Suppressor macrophage treated with lipopolysaccharide for 1 hour (primary cell): ENCODE measurements around the gene CASP8AP2.
"Not testable (repeated sequence)": the region's sequence is repeated elsewhere in the genome, so short reads cannot be mapped to it uniquely, and the experiment has no call there.

Experiments
- DNase-seq, 3 donors: peaks; one replicate each; pipeline ENCODE4 v3.0.0-alpha.2; 2020 to 2022

The CASP8AP2 gene

DNA sequence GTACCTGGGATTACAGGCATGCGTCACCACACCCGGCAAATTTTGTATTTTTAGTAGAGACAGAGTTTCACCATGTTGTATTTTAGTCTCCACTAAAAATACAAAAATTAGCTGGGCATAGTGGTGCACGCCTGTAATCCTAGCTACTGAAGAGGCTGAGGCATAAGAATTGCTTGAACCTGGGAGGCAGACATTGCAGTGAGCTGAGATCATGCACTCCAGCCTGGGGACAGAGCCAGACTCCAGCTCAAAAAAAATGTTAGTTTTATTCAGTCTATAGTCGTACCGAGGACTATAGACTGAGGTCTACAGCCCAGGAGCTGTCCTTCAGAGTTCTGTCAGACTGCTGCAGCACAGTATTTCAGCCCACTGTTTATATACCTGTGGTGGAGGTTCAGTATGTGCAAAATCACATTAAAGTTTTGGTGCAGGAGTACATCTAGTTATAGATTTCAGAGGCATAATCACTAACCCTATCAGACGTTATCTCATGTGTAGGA, 3.6 kb upstream of the CASP8AP2 start:
- no peak for DNase-seq

- DNase-seq: not testable (repeated sequence)
Measured at GRCh38 chr6:89828475-89828987, 1.1 kb upstream of the CASP8AP2 start.

GRCh38 chr6:89828988-89829471, 650 bp upstream of the CASP8AP2 start:
- peak; percentile 28 to 31 (median 30) for DNase-seq

GRCh38 chr6:89830170-89830809, 610 bp downstream of the CASP8AP2 start:
- DNase-seq: no peak

DNA sequence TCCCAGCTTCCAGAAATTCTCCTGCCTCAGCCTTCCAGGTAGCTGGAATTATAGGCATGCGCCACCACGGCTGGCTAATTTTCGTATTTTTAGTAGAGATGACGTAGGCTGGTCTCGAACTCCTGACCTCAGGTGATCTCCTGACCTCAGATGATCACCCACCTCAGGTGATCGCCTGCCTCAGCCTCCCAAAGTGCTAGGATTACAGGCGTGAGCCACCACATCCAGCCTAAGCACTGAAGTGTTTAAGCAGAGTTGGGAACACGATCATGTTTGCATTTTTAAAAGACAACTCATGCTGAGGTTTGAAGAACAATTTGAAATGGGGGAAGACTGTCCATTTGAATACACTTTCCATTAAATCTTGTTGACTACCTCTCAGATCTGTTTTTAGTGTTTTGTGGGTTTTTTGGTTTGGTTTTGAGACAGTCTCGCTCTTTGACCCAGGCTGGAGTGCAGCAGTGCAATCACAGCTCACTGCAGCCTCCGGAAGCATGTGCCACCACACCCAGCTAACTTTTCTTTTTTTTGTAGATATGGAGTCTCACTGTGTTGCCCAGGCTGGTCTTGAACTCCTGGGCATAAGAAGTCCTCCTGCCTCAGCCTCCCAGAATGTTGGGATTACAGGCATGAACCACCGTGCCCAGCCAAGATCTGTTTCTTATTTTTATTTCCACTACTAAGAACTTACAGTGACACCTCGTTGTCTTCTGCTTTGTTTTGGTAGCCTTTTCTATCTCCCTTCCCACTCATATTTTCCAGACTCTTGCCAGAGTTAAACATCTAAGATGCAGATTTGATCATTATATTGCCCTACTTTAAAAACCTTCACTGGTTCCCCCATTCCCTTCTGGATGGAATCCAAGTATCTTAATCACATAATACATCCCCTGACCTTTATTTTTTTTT, 5.5 kb downstream of the CASP8AP2 start:
- no peak for DNase-seq

DNA sequence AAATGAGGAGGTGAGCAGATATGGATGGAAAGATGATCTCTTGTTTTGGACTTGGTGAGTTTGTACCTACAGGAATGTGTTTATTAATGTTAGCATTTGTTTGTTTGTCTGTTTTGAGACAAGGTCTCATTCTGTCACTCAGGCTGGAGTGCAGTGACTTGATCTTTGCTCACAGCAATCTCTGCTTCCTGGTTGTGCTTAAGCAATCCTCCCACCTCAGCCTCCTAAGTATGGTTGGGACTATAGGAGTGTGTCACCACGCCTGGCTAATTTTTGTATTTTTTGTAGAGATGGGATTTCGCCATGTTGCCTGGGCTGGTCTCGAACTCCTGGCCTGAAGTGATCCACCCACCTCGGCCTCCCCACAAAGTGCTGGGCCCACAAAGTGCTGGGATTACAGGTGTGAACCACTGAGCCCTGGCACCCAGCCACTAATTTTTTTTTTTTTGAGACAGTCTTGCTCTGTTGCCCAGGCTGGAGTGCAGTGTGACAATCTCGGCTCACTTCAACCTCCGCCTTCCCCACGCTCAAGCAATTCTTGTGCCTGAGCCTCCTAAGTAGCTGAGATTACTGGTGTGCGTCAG, 7.1 kb downstream of the CASP8AP2 start:
- DNase-seq: peak; percentile 33 to 52 (median 38)

GRCh38 chr6:89840538-89840937, 10.9 kb downstream of the CASP8AP2 start:
- DNase-seq: peak in 2 of 3 donors; percentile 25 to 28

DNA sequence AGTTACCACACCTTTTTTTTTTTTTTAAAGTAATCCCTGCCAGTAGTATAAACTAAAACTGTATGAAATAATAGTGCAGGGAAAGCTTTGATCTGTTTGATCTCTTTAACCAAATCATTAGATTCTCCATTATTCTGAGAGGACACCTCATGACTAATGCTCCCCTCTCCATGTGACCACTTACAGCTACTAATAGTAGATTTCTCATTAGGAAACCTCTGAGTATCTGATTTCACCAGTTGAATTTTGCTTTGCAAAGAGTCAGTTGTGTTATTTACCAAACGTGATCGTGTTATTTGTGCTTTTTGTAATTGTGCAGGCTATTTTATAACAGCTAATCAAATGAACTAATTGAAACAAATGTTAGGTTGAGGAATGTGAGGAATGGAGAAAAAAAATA, 12.5 kb downstream of the CASP8AP2 start:
- DNase-seq: no peak

- DNase-seq: no peak
Measured at GRCh38 chr6:89843070-89843469, 13.4 kb downstream of the CASP8AP2 start.

GRCh38 chr6:89847513-89847912, 17.8 kb downstream of the CASP8AP2 start:
- DNase-seq: not testable (repeated sequence)

- no peak for DNase-seq
Measured at GRCh38 chr6:89853068-89853467, 23.4 kb downstream of the CASP8AP2 start.

DNA sequence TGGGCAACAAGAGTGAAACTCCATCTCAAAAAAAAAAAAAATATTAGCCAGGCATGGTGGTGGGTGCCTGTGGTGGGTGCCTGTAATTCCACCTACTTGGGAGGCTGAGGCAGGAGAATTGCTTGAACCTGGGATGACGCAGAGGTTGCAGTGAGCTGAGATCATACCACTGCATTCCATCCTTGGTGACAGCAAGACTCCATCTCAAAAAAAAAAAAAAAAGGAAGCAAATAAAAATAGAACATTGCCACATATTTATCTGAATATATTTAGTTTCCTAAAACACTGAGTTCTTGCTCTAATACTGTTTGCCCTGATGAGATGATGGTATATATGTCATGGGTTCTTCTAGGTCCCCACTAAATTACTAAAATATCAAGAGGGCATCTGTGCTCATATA, 28.4 kb downstream of the CASP8AP2 start:
- peak; percentile 37 to 39 (median 38) for DNase-seq

DNA sequence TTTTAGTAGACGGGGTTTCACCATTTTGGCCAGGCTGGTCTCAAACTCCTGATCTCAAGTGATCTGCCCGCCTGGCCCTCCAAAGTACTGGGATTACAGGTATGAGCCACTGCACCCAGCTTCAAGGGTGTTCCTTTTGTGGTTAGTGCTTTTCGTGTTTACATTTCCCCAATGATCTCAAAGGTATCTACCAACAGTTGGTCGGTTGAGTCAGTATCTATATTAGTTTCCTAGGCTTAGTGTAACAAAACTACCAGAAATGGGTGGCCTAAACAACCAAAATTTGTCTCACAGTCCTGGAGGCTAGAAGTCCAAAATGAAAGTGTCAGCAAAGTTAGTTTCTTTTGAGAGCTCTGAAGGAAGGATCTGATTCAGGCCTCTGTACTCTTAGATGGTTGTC, 30.1 kb downstream of the CASP8AP2 start:
- peak in 1 of 3 donors; percentile 0 for DNase-seq

DNA sequence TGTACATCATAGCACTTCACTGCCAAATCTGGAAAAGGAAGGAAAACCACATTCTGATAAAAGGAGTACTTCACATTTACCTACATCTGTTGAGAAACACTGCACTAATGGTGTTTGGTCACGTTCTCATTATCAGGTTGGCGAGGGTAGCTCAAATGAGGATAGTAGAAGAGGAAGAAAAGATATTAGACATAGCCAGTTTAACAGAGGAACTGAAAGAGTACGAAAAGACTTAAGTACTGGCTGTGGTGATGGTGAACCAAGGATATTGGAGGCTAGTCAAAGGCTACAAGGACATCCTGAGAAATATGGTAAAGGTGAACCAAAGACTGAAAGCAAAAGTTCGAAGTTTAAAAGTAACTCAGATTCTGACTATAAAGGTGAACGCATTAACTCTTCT, 32.6 kb downstream of the CASP8AP2 start:
- no peak for DNase-seq

- DNase-seq: no peak
Measured at GRCh38 chr6:89862698-89863097, 33.0 kb downstream of the CASP8AP2 start.

DNA sequence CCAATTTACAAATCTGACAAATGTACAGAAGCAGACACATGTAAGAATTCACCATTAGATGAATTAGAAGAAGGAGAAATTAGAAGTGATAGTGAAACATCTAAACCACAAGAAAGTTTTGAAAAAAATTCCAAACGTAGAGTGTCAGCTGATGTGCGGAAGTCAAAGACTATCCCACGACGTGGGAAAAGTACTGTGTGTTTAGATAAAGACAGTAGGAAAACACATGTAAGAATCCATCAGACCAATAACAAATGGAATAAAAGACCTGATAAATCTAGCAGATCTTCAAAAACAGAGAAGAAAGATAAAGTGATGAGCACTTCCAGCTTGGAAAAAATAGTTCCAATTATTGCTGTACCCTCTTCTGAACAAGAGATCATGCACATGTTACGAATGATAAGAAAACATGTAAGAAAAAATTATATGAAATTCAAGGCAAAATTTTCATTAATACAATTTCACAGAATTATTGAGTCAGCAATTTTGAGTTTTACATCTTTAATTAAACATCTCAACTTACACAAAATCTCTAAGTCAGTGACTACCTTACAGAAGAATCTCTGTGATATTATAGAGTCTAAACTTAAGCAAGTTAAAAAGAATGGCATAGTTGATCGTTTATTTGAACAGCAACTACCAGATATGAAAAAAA, 36.5 kb downstream of the CASP8AP2 start:
- DNase-seq: no peak

DNA sequence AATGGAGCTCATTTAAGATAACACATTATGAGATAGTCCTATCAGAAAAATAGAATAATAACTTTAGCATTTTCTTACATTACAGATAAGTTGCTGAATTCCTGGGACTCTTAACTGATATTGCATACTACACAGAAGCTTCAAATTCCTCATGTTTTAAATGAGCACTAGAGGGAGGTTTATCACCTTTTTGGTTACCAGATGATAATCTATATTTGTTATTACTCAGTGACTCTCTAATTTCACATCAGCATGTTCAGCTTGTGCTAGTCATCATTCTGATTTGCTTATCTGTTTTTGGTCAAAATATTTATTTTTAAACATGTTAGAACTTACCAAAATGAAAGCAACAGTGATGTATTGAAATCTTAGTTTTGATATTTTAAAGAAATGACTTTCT, 44.0 kb downstream of the CASP8AP2 start:
- DNase-seq: no peak

DNA sequence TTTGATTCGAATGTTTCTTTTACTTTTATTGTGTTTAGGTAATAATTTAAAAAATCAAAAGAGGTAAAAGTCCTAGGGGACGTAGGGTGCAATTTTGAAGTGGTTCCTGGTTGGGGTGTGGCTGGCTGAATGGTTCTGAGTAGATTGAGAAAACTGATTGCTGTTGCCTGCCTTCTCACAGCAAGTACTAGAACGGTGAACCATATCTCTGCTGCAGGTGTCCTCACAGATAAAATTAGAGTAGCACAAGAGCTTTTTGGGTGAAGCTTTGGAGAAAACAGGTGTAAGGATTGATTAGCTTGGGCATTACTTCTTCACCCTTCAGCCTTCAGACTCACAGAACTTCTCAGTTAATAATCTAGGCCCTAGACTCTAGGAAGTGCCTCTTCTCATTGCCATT, 44.8 kb downstream of the CASP8AP2 start:
- DNase-seq: no peak

DNA sequence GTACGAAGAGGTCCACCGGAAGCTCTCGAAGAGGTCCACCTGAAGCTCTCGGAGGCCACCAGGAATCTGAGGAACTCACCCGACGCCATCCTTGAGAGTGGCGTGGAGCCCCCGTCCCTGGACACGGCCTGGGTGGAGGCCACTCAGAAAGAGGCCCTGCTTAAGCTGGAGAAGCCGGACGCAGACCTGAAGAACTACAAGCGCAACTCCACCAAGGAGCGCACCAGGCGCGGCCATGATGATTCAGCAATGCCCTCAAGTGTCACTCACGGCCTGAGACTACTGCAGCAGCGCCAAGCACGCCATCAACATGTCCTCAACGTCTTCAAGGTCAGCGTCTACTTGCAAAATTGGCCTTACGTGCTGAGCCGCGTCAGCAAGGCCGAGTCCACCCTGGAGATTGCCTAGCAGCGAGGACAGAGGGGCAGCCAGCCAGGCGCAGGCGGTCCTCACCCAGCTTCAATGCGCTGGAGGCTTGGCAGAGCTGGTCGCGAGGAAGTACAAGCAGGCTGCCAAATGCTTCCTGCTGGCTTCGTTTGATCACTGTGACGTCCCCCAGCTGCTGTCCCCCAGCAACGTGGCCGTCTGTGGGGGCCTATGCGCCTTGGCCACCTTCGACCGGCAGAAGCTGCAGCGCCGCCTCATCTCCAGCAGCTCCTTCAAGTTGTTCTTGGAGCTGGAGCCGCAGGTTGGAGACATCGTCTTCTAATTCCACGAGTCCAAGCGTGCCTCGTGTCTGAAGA, 56.9 kb downstream of the CASP8AP2 start:
- DNase-seq: no peak

- DNase-seq: peak in 1 of 3 donors; percentile 2
Measured at GRCh38 chr6:89887452-89888137, 57.9 kb downstream of the CASP8AP2 start.

DNA sequence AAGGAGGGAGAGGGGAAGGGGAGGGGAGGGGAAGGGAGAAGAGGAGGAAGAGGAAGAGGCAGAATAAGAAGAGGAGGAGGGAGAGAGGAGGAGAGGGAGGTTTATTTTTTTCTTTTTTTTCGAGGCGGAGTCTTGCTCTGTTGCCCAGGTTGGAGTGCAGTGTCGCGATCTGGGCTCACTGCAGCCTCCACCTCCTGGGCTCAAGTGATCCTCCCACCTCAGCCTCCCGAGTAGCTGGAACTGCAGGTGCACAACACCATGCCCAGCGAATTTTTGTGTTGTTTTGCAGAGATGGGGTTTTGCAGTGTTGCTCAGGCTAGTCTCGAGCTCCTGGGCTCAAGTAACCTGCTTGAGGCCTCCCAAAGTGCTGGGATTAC, 58.4 kb downstream of the CASP8AP2 start:
- DNase-seq: no peak
